Trophoblast cell (in vitro differentiated cells and primary cell): ENCODE measurements around the gene TSPAN9.

ENCODE experiments used
- DNase-seq, 2 donors: peaks; one replicate each; pipeline ENCODE4 v3.0.0-alpha.2; 2016
- H2AFZ ChIP-seq: 2 replicates; pipeline ENCODE4 v1.6.1; 2013; ENCODE audit warnings: low read length, moderate library complexity, mild to moderate bottlenecking; ENCODE audit not compliant: insufficient read depth, poor library complexity
- H2AK5ac ChIP-seq: 2 replicates; pipeline ENCODE4 v1.6.1; 2013; ENCODE audit warnings: mild to moderate bottlenecking, low read length
- H2BK120ac ChIP-seq: 2 replicates; pipeline ENCODE4 v1.6.1; 2013; ENCODE audit warnings: low read length, mild to moderate bottlenecking, moderate library complexity; ENCODE audit not compliant: insufficient read depth, poor library complexity
- H2BK12ac ChIP-seq: 2 replicates; pipeline ENCODE4 v1.6.1; 2013; ENCODE audit warnings: mild to moderate bottlenecking, low read length, moderate library complexity
- H2BK5ac ChIP-seq: 2 replicates; pipeline ENCODE4 v1.6.1; 2013; ENCODE audit warnings: low read length, low read depth, moderate library complexity, mild to moderate bottlenecking; ENCODE audit not compliant: poor library complexity
- H3K14ac ChIP-seq: 2 replicates; pipeline ENCODE4 v1.6.1; 2013; ENCODE audit warnings: mild to moderate bottlenecking, low read length
- H3K18ac ChIP-seq: 2 replicates; pipeline ENCODE4 v1.6.1; 2013; ENCODE audit warnings: mild to moderate bottlenecking, low read length
- H3K23ac ChIP-seq: 2 replicates; pipeline ENCODE4 v1.6.1; 2013; ENCODE audit warnings: low read length
- H3K27ac ChIP-seq: 2 replicates; pipeline ENCODE4 v1.5.1; 2013; ENCODE audit warnings: low read depth, mild to moderate bottlenecking, inconsistent platforms, low read length, moderate library complexity
- H3K27me3 ChIP-seq: 2 replicates; pipeline ENCODE4 v1.6.1; 2013; ENCODE audit warnings: inconsistent platforms, mild to moderate bottlenecking, low read length, moderate library complexity; ENCODE audit not compliant: insufficient read depth
- H3K36me3 ChIP-seq, 2 experiments: 1 replicate in 1 of 2; 2 replicates in 1 of 2; pipeline ENCODE4 v1.6.1; 2013; ENCODE audit warnings: low read length in 2 of 2, mild to moderate bottlenecking in 2 of 2, moderate library complexity in 1 of 2; ENCODE audit not compliant: insufficient read depth in 2 of 2, control insufficient read depth in 1 of 2
- H3K4ac ChIP-seq: 2 replicates; pipeline ENCODE4 v1.6.1; 2013; ENCODE audit warnings: low read depth, mild to moderate bottlenecking, low read length, moderate library complexity
- H3K4me1 ChIP-seq, 2 experiments: 1 replicate in 1 of 2; 2 replicates in 1 of 2; pipeline ENCODE4 v1.6.1; 2013; ENCODE audit warnings: low read length in 2 of 2, mild to moderate bottlenecking in 2 of 2, moderate library complexity in 1 of 2; ENCODE audit not compliant: insufficient read depth in 2 of 2, control insufficient read depth in 1 of 2
- H3K4me2 ChIP-seq: 2 replicates; pipeline ENCODE4 v1.6.1; 2013; ENCODE audit warnings: inconsistent platforms, mild to moderate bottlenecking, low read length, moderate library complexity
- H3K4me3 ChIP-seq: 2 replicates; pipeline ENCODE4 v1.5.1; 2013; ENCODE audit warnings: mild to moderate bottlenecking, low read depth, low read length, inconsistent platforms
- H3K79me1 ChIP-seq: one replicate; pipeline ENCODE4 v1.6.1; 2013; ENCODE audit warnings: low read length
- H3K79me2 ChIP-seq: 2 replicates; pipeline ENCODE4 v1.6.1; 2013; ENCODE audit warnings: low read length, mild to moderate bottlenecking; ENCODE audit not compliant: control insufficient read depth, insufficient read depth, poor library complexity
- H3K9ac ChIP-seq: 2 replicates; pipeline ENCODE4 v1.6.1; 2013; ENCODE audit warnings: mild to moderate bottlenecking, low read length
- H3K9me3 ChIP-seq: 2 replicates; pipeline ENCODE4 v1.6.1; 2013; ENCODE audit warnings: low read depth, mild to moderate bottlenecking, control low read depth, inconsistent platforms, low read length; ENCODE audit not compliant: insufficient read depth
- H4K12ac ChIP-seq: 2 replicates; pipeline ENCODE4 v1.6.1; 2013; ENCODE audit warnings: low read depth, mild to moderate bottlenecking, low read length, moderate library complexity
- H4K8ac ChIP-seq: 2 replicates; pipeline ENCODE4 v1.6.1; 2013; ENCODE audit warnings: low read depth, mild to moderate bottlenecking, low read length, moderate library complexity
- H4K91ac ChIP-seq: one replicate; pipeline ENCODE4 v1.6.1; 2013; ENCODE audit warnings: low read depth, mild to moderate bottlenecking, low read length, moderate library complexity
- WGBS: extraction: QIAGEN DNeasy Blood & Tissue Kit; methylation state at CpG from one replicate; pipeline ENCODE4 v1.1.7; 2013; ENCODE audit warnings: missing lambda C conversion rate; ENCODE audit not compliant: insufficient read length, insufficient coverage; ENCODE audit errors: extremely low coverage; 5-methylcytosine and 5-hydroxymethylcytosine counted together

The TSPAN9 gene

DNA sequence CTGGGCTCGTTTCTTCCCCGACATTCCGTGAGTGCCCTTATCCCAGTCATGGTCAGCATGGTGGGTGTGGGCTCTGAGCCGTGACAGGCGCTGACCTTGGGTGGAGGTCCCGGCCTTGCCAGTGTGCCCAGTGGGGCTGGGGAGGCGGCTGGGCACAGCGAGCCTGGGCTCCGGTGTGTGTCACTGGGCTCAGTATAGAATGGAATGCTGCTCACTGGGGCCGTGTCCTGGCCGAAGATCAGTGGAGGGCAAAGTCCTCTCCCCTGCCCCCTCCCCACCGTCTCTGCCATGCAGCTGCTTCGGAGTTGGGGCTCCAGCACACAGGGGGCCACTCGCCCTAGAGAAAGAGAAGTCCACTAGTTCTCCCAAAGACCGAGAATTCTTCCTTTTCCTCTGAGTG, 164.4 kb downstream of the TSPAN9 start:
- no peak overlapping the region for H3K4me3 ChIP-seq
- H4K12ac ChIP-seq = no peak overlapping the region
- H3K14ac ChIP-seq = no peak overlapping the region
- H2AK5ac ChIP-seq = no peak overlapping the region
- H2BK5ac ChIP-seq = no peak overlapping the region
- H2AFZ ChIP-seq = no peak overlapping the region
- no peak overlapping the region for H3K18ac ChIP-seq
- H3K27me3 ChIP-seq = no peaks in the 10 kb centered on the region
- no peak overlapping the region for H4K8ac ChIP-seq
- H3K79me1 ChIP-seq = no peaks in the 10 kb centered on the region
- H3K23ac ChIP-seq = no peak overlapping the region
- no peaks in the 10 kb centered on the region for H3K79me2 ChIP-seq
- H4K91ac ChIP-seq = no peak overlapping the region
- H3K4me1 ChIP-seq = peaks cover 1 to 6% of the 10 kb centered on the region in 2 experiments
- no CpG with 5 or more reads among the region's 15 CpGs for WGBS
- no peak overlapping the region for H3K4ac ChIP-seq
- no peak overlapping the region for H2BK120ac ChIP-seq
- H3K9ac ChIP-seq = no peak overlapping the region
- no peak overlapping the region for H3K27ac ChIP-seq
- H3K36me3 ChIP-seq = peaks cover 8 to 14% of the 10 kb centered on the region in 2 experiments
- no peak overlapping the region for H3K4me2 ChIP-seq
- peaks cover 3% of the 10 kb centered on the region for H3K9me3 ChIP-seq
- no peak overlapping the region for H2BK12ac ChIP-seq
- no peak for DNase-seq

DNA sequence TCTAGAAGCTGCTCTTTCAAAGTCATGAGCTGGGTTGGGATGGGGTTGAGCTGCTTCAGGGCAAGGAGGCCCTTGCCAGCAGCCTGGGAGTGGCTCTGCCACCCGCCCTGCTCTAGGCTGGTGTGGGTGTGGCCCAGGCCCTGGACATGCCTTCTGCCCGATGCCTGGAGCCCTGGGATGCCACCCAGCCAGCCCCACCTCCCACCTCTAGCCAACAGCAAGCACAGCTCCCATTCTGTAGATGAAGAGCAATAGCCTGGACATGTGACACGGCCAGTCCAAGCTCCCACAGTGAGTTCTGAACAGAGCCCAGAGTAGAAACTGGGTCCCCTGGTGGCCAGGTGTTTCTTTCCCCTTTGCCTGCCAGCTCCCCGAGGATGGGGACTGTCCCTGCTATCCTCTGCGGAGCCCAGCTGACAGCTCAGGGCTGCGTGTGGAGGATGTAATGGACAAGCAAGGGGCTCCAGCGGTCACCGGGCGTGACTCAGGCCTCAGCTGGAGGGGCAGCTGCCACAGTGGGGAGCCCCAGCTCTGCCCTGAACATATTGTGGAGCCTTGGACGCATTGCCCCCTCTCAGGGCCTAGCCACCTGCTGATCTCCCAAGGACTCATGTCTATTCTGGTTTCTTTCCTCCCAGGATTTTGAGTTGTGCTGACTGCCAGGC, 165.2 kb downstream of the TSPAN9 start:
- no peak overlapping the region for H3K27ac ChIP-seq
- H2BK5ac ChIP-seq = no peak overlapping the region
- H3K9me3 ChIP-seq = peaks cover 3% of the 10 kb centered on the region
- no peak overlapping the region for H3K4me2 ChIP-seq
- no peaks in the 10 kb centered on the region for H3K4me1 ChIP-seq
- H4K8ac ChIP-seq = no peak overlapping the region
- H2AK5ac ChIP-seq = no peak overlapping the region
- H3K14ac ChIP-seq = no peak overlapping the region
- no peak for DNase-seq
- no peak overlapping the region for H3K18ac ChIP-seq
- no peak overlapping the region for H4K12ac ChIP-seq
- no peak overlapping the region for H3K4ac ChIP-seq
- peaks cover 8 to 14% of the 10 kb centered on the region in 2 experiments for H3K36me3 ChIP-seq
- no peak overlapping the region for H2AFZ ChIP-seq
- H3K23ac ChIP-seq = no peak overlapping the region
- H3K79me2 ChIP-seq = no peaks in the 10 kb centered on the region
- H3K4me3 ChIP-seq = peak overlapping the region; percentile 6
- no peaks in the 10 kb centered on the region for H3K27me3 ChIP-seq
- no peak overlapping the region for H3K9ac ChIP-seq
- no peaks in the 10 kb centered on the region for H3K79me1 ChIP-seq
- no peak overlapping the region for H4K91ac ChIP-seq
- no CpG with 5 or more reads among the region's 10 CpGs for WGBS
- H2BK120ac ChIP-seq = no peak overlapping the region
- no peak overlapping the region for H2BK12ac ChIP-seq

DNA sequence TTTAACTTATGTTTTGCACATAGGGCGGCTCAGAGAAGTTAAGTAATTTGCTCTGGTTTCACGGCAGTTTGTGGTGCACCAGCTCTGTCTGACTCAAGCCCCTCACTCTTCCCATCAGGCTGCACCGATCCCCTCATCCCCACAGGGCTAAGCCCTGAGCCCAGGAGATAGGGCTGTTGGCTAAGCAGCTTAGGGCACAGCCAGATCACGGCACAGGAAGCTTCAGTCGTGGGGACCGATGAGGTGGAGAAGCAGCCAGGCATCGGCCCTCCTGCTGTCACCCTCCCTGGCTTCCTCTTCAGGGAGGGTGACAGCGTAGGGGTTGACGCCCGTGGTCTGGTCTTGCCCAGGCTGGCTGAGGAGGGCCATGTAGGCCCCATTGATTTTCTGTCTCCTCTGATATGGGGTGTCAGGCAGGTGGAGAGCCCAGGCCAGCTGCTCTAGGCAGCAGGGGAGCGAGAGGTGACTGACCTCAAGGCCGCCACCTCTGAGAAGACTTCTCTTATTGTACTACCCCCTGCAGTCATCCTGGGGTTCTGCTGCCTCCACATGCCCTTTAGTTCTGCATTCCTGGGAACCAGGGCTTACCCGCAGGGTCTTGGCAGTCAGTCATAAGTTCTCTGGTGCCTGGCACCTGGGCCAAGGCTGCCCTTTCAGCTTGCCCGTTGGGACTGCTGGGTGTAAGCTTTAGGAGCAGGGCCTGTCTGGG, 166.4 kb downstream of the TSPAN9 start:
- H2AK5ac ChIP-seq = no peak overlapping the region

DNA sequence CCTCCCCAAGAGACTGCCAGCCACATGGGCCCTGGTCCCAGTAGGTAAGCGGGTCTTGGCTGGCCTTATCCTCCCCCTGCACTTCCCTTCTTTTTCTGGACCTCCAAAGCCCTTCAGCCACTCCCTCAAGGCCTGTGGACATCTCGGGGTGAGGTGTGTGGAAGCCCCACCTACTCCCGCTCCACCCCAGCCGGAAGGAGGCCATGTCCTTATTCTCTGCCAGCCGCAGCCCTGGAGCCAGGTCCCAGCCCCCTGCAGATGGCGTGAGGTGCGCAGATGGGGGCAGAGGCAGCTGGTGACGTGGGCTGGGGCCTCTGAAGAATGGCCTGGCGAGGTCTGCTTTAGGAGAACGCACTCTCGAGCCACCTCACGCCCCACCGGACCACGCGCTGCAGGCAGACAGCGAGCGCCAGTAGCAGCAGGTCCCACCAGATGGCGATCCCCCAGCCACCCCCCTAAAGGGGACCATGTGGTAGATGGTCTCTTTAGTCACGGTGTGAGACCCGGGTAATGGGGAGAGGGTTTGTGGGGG, 167.1 kb downstream of the TSPAN9 start:
- no peak overlapping the region for H2BK5ac ChIP-seq
- H3K27me3 ChIP-seq = no peaks in the 10 kb centered on the region
- H3K23ac ChIP-seq = no peak overlapping the region
- H3K27ac ChIP-seq = no peak overlapping the region
- no peak overlapping the region for H2BK12ac ChIP-seq
- peaks cover 0 to 2% of the 10 kb centered on the region in 2 experiments for H3K4me1 ChIP-seq
- no peaks in the 10 kb centered on the region for H3K79me1 ChIP-seq
- no peak overlapping the region for H3K4ac ChIP-seq
- no peak overlapping the region for H3K18ac ChIP-seq
- WGBS = no CpG with 5 or more reads among the region's 20 CpGs
- no peak overlapping the region for H2BK120ac ChIP-seq
- H3K4me3 ChIP-seq = no peak overlapping the region
- peaks cover 4% of the 10 kb centered on the region for H3K9me3 ChIP-seq
- no peak overlapping the region for H3K14ac ChIP-seq
- H4K8ac ChIP-seq = no peak overlapping the region
- H3K9ac ChIP-seq = no peak overlapping the region
- H4K91ac ChIP-seq = no peak overlapping the region
- H3K4me2 ChIP-seq = no peak overlapping the region
- no peak overlapping the region for H2AK5ac ChIP-seq
- no peak for DNase-seq
- no peak overlapping the region for H4K12ac ChIP-seq
- H3K79me2 ChIP-seq = no peaks in the 10 kb centered on the region
- peaks cover 5 to 8% of the 10 kb centered on the region in 2 experiments for H3K36me3 ChIP-seq
- no peak overlapping the region for H2AFZ ChIP-seq

More for the DNA sequence above, 166.4 kb downstream of the TSPAN9 start:
- no peak overlapping the region for H3K18ac ChIP-seq
- no peak overlapping the region for H2BK12ac ChIP-seq
- no peak overlapping the region for H2AFZ ChIP-seq
- no peak overlapping the region for H4K12ac ChIP-seq
- H3K4ac ChIP-seq = no peak overlapping the region
- H2BK120ac ChIP-seq = no peak overlapping the region
- H3K23ac ChIP-seq = no peak overlapping the region
- no peak overlapping the region for H3K14ac ChIP-seq
- peaks cover 8 to 11% of the 10 kb centered on the region in 2 experiments for H3K36me3 ChIP-seq
- H3K79me2 ChIP-seq = no peaks in the 10 kb centered on the region
- no peak overlapping the region for H3K9ac ChIP-seq
- no peak overlapping the region for H2BK5ac ChIP-seq
- no peak for DNase-seq
- H3K27me3 ChIP-seq = no peaks in the 10 kb centered on the region
- H4K91ac ChIP-seq = no peak overlapping the region
- H3K9me3 ChIP-seq = peaks cover 4% of the 10 kb centered on the region
- H3K4me2 ChIP-seq = no peak overlapping the region
- no peak overlapping the region for H4K8ac ChIP-seq
- no peaks in the 10 kb centered on the region for H3K4me1 ChIP-seq
- H3K4me3 ChIP-seq = no peak overlapping the region
- WGBS = no CpG with 5 or more reads among the region's 14 CpGs
- H3K27ac ChIP-seq = no peak overlapping the region
- no peaks in the 10 kb centered on the region for H3K79me1 ChIP-seq
